Activated T-cell treated with anti-CD3 and anti-CD28 coated beads, Interleukin-2, amount 50 U/mL, for 48 hours (primary cell): Measurements from ENCODE around the gene GUCY1A2.

ENCODE experiments used
- DNase-seq, 2 experiments: peaks; one replicate each; pipeline ENCODE4 v3.0.0-alpha.2; 2020

GUCY1A2 gene

DNA sequence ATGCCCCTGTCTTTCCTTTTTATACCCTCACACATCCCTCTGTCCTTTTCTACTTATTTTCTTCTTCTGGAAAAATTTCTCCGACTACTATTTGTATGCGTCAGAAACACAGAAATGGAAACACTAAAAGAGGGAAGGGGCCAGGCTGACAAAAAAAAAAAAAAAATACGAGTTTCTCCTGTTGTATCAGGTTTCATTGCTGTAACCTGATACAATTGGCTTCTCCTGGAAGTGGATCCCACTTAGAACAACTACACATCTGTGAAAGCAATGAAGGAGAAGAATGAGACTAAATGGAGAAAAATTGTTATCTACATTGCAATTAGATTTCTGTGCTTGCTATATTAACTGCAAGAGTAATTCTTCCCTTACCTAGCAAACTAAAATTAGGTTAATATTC lies 393.9 kb downstream of the GUCY1A2 start:
- DNase-seq = no peak
